GM10248 (cell line): ENCODE data around the gene USP24.

ENCODE experiments used
- CTCF ChIA-PET: fragments of 300-600 bp; sonication (Branson Sonifier 250); formaldehyde crosslinking; extraction: SDS; loops from one replicate; lab custom pipeline; 2021; ENCODE audit warnings: antibody characterized with exemption; lab: Yijun Ruan, JAX
- POLR2A ChIA-PET: fragments of 350-650 bp; sonication (Branson Sonifier 250); formaldehyde crosslinking; extraction: SDS; loops from one replicate; lab custom pipeline; 2020; ENCODE audit warnings: antibody characterized with exemption; lab: Yijun Ruan, JAX
- DNase-seq: peaks from one replicate; pipeline ENCODE4 v3.0.0; 2012; ENCODE audit errors: extremely low spot score
- TF ChIP-seq, protein P1 (sequence below): IDR thresholded peaks from 2 replicates; pipeline ENCODE4 v1.5.1; 2012; ENCODE audit warnings: mild to moderate bottlenecking, low read depth; ENCODE audit errors: extremely low read depth, missing control alignments, control extremely low read depth

USP24 gene

GRCh38 chr1:55089683-55090082 lies 125.5 kb downstream of the USP24 start:
- TF ChIP-seq, protein P1, sequence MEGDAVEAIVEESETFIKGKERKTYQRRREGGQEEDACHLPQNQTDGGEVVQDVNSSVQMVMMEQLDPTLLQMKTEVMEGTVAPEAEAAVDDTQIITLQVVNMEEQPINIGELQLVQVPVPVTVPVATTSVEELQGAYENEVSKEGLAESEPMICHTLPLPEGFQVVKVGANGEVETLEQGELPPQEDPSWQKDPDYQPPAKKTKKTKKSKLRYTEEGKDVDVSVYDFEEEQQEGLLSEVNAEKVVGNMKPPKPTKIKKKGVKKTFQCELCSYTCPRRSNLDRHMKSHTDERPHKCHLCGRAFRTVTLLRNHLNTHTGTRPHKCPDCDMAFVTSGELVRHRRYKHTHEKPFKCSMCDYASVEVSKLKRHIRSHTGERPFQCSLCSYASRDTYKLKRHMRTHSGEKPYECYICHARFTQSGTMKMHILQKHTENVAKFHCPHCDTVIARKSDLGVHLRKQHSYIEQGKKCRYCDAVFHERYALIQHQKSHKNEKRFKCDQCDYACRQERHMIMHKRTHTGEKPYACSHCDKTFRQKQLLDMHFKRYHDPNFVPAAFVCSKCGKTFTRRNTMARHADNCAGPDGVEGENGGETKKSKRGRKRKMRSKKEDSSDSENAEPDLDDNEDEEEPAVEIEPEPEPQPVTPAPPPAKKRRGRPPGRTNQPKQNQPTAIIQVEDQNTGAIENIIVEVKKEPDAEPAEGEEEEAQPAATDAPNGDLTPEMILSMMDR, result no peak
- ChIA-PET CTCF (no interaction called here), POLR2A (no interaction called here)
- no peak for DNase-seq

DNA sequence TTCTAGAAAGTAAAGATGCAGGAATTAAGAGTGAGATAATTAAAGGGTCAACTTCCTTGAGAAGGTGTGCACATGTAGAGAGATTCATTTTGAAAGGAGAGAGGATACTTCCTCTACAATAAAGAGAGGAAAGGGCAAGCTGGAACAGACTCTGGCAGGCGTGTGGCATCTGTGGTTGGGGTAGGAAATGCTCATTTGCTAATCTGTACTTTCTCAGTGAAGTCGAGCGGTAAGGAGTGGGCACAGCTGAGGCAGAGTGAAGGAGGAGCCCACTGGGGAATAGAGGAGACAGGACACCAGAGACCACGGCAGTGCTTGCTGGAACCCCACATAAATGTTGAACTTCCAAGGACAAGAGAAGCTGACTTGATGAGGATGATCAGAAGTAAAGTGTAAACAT lies 126.8 kb downstream of the USP24 start:
- no peak for DNase-seq
- ChIA-PET POLR2A (no interaction called here), CTCF (interaction anchor here (1.6 kb wide), 1 partner anchor 13 kb away, joined by 4 read pairs; no protein-coding TSS in a partner anchor)
- TF ChIP-seq, protein P1, result no peak

DNA sequence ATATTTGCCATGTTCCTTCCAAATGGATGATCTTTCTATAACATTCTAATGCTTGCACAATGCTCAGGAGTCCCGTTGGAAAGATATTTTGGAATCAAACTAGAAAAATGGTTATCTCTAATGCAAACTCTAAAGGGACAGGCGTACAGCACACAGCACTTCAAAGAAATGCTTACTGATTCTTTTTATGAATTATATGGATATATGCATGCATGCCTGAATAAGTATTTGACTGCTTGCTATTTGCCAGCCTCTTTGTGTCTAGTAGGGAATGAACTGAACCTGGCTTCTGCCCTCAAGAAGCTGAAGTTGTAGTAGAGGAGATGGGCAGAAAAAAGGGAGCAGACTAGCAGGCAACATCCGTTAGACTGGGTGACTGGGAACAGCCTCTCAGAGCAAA lies 127.7 kb downstream of the USP24 start:
- CTCF ChIA-PET, result interaction anchor here (1.6 kb wide), 1 partner anchor 14 kb away, joined by 4 read pairs; no protein-coding TSS in a partner anchor
- DNase-seq, result no peak
- POLR2A ChIA-PET, result no interaction called here
- TF ChIP-seq, protein P1, result no peak

- CTCF ChIA-PET, result interaction anchor here (1.3 to 2.5 kb wide), 2 partner anchors 9 to 13 kb away, joined by 4 to 6 read pairs; no protein-coding TSS in a partner anchor
- POLR2A ChIA-PET, result no interaction called here
- TF ChIP-seq, protein P1, result no peak
These were observed 130.9 kb downstream of the USP24 start for GRCh38 chr1:55084257-55084656.

GRCh38 chr1:55081905-55082296 lies 133.3 kb downstream of the USP24 start:
- ChIA-PET POLR2A (no interaction called here), CTCF (interaction anchor here (2.5 kb wide), 1 partner anchor 11 kb away, joined by 6 read pairs; no protein-coding TSS in a partner anchor)
- no peak for DNase-seq
- TF ChIP-seq, protein P1, result no peak

More at GRCh38 chr1:55084257-55084656, 130.9 kb downstream of the USP24 start:
- no peak for DNase-seq

DNA sequence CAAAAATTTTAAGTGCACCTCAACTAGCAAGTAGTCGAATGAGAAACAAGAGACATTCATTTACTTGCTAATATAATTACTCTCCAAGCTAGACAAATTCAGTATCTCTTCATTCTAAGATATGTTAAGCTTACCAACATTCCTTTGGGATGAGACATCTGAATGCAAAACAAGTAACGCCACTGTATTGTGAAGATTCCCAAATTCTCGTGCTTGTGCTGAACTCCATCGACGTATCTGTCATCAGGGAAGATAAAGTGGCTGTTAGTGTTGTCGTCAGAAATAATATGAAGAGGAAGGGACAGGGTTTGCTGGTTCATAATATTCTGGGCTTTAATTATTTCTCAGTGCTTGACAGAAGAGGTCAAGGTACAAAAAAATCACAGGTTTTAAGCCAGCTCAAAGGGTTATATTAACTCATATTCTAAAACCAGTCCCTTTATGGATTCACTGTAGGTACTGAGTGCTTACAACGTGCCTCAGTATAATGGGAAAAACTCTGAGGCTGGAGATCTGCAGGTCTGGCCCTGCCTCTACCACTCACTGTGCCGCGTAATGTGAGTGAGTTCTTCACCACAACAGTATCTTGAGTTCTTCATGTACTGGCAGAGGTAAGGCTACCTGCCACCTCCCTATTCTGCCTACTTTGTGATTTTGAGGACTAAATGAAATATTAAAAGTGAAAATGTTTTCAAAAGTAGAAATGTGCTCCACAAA lies 133.8 kb downstream of the USP24 start:
- TF ChIP-seq, protein P1, result no peak
- DNase-seq, result no peak
- CTCF ChIA-PET, result interaction anchor here (0.9 to 2.5 kb wide), 5 partner anchors 10 to 196 kb away, joined by 3 to 6 read pairs (median 3); no protein-coding TSS in a partner anchor
- POLR2A ChIA-PET, result no interaction called here
